KOPT-K1 (cell line): ENCODE measurements around the gene TSPAN31.
"Not testable (repeated sequence)": the region's sequence is repeated elsewhere in the genome, so short reads cannot be mapped to it uniquely, and the experiment has no call there.

ENCODE experiments used
- H3K27ac ChIP-seq: fragments of 200-600 bp; sonication (generic); 2 replicates; pipeline ENCODE4 v1.5.1; 2016; ENCODE audit warnings: antibody characterized with exemption, mild to moderate bottlenecking, low read depth, low read length; ENCODE audit not compliant: poor library complexity, severe bottlenecking
- H3K36me3 ChIP-seq: fragments of 200-600 bp; sonication (generic); 2 replicates; pipeline ENCODE4 v1.5.1; 2017; ENCODE audit warnings: antibody characterized with exemption, mild to moderate bottlenecking, low read length, moderate library complexity; ENCODE audit not compliant: insufficient read depth
- H3K9me3 ChIP-seq: fragments of 200-600 bp; sonication (generic); 2 replicates; pipeline ENCODE4 v1.5.1; 2017; ENCODE audit warnings: antibody characterized with exemption, low read length, mild to moderate bottlenecking; ENCODE audit not compliant: insufficient read depth, poor library complexity, severe bottlenecking

Gene TSPAN31

DNA sequence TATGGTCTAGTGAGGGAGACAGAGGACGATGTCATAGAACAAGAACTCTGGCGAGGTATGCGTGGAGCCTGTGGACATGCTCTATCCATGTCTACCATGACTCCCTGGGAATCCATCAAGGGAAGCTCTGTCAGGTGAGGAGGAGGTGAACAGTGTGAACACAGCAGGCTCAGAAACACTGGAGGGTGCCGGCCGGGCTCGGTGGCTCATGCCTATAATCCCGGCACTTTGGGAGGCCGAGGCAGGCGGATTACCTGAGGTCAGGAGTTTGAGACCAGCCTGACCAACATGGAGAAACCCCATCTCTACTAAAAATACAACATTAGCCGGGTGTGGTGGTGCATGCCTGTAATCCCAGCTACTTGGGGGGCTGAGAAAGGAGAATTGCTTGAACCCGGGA lies 29.8 kb downstream of the TSPAN31 start:
- not testable (repeated sequence) for H3K27ac ChIP-seq, H3K9me3 ChIP-seq
- peaks cover 14% of the 10 kb centered on the region; the same call in 1 of the 2 replicates for H3K36me3 ChIP-seq

DNA sequence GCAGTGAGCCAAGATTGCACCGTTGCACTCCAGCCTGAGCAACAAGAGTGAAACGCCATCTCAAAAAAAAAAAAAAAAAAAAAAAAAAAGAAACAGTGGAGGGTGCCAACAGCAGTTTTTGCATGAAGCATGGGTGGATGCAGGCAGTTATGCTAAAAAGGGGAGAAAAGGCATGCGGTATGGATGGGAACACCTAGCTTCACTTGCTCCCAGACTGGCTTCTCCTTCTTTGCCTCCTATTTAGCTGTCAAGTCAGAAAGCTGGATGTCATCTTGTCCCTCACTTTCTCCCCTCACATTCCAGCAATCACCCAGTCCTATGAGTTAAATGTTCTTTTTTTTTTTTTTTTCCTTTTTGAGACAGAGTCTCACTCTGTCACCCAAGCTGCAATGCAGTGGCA lies 30.2 kb downstream of the TSPAN31 start:
- H3K9me3 ChIP-seq: no peaks in the 10 kb centered on the region
- H3K36me3 ChIP-seq: peaks cover 10% of the 10 kb centered on the region; the same call in 1 of the 2 replicates
- H3K27ac ChIP-seq: no peak overlapping the region

DNA sequence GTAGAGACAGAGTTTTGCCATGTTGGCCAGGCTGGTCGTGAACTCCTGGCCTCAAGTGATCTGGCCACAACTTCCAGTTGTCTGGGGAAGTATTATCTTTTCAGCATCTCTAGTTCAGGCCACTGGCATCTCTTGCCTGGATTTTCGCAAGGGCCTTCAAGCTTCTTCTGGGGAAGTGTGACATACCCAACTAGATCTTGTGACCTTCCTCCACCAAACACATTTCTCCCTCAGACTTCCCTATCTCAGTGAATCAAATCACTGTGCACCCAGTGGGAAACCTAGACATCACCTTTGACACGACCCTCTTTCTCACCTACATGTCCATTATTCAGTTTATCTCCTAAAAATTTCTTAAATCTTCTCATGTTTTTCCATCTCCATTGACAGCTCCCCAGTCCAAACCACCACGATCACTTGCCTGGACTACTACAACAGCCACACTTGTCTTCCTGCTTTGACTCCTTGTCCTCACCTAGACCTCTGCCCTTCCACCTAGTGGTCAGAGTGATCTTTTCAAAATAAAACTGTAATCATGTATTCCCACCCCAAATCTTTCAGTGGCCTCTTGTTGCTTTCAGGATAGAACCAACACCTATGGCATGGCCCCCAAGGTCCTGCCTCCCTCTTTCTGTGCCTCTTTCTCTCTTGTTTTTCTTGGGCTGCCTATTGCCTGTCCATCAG lies 30.9 kb downstream of the TSPAN31 start:
- H3K36me3 ChIP-seq: peaks cover 3% of the 10 kb centered on the region; the same call in 1 of the 2 replicates
- no peak overlapping the region for H3K27ac ChIP-seq
- H3K9me3 ChIP-seq: no peaks in the 10 kb centered on the region

DNA sequence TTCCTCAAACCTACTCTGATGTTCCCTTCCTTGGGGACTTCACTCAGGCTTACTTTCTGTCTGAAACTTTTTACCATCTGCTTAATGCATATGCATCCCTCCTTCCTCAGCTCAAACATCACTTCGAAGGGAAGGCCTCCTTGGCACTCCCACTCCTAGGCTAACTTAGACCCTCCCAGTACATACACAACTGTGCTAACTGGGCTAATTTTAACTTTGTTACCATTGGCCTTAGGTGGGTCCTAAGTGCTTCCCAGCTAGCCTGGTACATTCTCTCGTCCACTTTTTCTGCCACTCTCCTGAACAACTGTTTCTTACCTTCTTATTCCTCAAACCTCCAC lies 31.4 kb downstream of the TSPAN31 start:
- no peak overlapping the region for H3K27ac ChIP-seq

DNA sequence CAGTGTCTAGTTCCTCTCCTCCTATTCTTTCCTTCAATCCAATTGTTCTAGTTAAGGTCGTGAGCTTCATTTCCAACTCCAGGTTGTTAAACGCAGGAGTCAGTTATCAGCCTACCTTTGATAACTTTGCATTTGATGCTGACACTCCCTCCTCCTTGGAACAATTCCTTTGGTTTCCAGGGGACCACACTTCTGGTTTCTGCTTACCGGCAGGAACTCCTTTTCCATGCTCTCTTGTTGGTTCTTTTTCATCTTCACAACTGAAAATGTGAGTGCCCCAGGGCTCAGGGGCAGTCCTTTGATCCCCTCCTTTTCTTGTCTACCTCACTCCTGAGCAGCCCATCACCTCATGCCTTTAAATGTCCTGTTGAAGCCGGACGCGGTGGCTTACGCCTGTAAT lies 32.5 kb downstream of the TSPAN31 start:
- H3K27ac ChIP-seq: no peak overlapping the region
- no peaks in the 10 kb centered on the region for H3K36me3 ChIP-seq
- no peaks in the 10 kb centered on the region for H3K9me3 ChIP-seq

More for the DNA sequence above, 31.4 kb downstream of the TSPAN31 start:
- Histone ChIP-seq H3K9me3 (no peaks in the 10 kb centered on the region), H3K36me3 (no peaks in the 10 kb centered on the region)

DNA sequence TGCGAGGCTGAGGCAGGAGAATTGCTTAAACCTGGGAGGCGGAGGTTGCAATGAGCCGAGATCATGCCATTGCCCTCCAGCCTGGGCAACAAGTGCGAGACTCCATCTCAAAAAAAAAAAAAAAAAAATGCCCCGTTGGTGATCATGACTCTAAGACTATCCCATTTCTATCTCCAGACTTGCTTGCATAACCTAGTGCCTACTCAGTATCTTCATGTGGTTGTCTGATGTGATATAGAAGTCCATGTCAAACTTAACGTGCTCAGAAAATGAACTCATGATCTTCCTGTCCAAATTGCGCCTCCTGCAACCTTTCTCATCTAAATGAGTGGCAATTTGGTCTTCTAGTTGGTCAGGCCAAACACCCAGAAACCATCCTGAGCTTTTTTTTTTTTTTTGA lies 33.1 kb downstream of the TSPAN31 start:
- Histone ChIP-seq H3K9me3 (no peaks in the 10 kb centered on the region), H3K36me3 (no peaks in the 10 kb centered on the region), H3K27ac (no peak overlapping the region)

DNA sequence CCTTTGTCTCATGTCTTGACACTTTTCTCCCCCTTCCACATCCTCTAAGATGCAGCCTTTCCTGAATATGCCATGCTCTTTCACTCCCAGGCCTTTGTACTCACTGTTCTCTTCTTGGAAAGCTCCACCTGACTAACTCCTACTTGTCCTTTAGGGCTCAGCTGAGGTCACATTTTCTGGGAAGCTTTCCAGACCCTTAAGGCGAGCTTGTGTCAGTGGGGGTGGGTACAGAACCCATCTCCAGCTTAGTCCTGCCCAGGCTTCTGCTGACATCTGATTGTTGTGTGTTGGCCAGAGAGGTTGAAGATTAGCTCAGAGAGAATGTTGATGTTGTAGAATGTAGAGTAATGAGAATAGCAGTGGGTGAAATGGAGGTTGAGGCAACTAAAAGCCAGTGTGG lies 34.9 kb downstream of the TSPAN31 start:
- Histone ChIP-seq H3K27ac (no peak overlapping the region), H3K36me3 (peaks cover 9% of the 10 kb centered on the region), H3K9me3 (no peaks in the 10 kb centered on the region)

DNA sequence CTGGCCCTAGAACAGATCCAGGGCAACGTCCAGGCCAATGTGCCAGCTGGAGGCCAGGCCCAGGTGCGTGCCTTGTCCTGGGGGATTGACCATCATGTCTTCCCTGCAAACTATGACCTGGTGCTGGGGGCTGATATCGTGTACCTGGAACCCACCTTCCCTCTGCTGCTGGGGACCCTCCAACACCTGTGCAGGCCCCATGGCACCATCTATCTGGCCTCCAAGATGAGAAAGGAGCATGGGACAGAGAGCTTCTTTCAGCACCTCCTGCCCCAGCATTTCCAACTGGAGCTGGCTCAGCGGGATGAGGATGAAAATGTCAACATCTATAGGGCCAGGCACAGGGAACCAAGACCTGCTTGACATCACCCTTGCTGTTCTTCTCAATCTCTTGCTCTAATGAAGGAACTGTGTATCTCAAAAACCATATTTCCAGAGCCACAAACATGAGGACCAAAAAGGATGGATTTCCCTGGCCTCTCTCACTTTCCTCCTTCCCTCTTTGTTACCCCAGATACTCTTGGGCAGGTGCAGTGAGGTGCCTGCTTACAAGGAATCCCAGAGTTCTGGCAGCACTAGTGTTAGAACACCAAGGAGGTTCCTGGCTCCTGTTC lies 35.6 kb downstream of the TSPAN31 start:
- Histone ChIP-seq H3K36me3 (peaks cover 15% of the 10 kb centered on the region), H3K27ac (peak overlapping the region; percentile 72), H3K9me3 (no peaks in the 10 kb centered on the region)

DNA sequence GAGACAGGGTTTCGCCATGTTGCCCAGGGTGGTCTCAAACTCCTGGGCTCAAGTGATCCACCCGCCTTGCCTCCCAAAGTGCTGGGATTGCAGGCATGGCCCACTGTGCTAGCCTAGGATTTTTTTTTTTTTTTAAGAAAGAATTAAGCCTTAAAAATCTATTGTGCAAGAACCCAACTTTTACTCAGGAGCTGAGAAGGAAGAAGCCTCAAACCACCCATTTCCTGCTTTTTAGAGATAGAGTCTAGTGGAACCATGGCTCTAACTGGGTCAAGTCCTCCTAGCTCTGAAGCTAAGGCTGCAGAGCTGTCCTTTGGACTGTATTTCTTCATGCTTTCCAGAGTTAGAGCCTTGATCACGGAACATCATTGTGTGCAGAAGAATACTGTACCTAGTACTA lies 36.4 kb downstream of the TSPAN31 start:
- H3K27ac ChIP-seq: peak overlapping the region; percentile 72
- H3K36me3 ChIP-seq: peaks cover 23% of the 10 kb centered on the region
- no peaks in the 10 kb centered on the region for H3K9me3 ChIP-seq

DNA sequence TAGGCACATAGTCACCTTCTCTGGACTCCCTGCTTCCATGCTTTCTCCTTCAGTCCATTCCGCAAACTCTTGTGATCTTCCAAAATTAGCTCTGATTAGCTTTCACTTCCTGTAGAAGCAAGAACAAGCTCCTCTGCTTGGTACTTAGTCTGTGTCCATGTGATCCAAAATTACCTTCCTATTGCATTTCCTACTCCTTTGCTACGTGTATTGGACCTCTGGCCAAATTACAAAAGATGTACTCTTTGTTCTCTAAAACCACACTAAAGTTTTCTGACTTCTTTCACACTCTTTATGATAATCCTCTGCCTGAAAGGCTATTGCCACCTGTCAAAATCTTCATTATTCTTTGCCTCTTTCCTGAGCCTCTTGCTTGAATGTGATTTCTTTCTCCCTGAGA lies 37.0 kb downstream of the TSPAN31 start:
- H3K27ac ChIP-seq: peak overlapping the region; percentile 72
- H3K36me3 ChIP-seq: peaks cover 29% of the 10 kb centered on the region
- no peaks in the 10 kb centered on the region for H3K9me3 ChIP-seq

DNA sequence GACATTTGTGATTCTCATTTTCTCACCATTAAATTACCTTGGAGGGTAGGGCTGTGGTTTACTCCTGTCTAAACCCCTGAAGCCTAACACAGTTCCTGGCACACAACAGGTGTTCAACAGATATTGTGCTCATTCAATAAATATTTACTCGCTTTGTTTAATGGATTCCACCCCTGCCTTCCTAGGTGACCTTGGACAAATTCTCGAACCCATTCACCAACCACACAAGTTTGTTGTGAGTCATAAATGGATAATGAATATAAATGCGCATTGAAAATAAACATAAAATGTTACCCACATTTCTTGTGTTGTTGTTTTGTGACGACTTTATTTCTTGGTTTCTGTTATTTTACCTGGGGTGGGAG lies 37.4 kb downstream of the TSPAN31 start:
- peaks cover 33% of the 10 kb centered on the region for H3K36me3 ChIP-seq
- no peaks in the 10 kb centered on the region for H3K9me3 ChIP-seq
- H3K27ac ChIP-seq: peak overlapping the region; percentile 72

DNA sequence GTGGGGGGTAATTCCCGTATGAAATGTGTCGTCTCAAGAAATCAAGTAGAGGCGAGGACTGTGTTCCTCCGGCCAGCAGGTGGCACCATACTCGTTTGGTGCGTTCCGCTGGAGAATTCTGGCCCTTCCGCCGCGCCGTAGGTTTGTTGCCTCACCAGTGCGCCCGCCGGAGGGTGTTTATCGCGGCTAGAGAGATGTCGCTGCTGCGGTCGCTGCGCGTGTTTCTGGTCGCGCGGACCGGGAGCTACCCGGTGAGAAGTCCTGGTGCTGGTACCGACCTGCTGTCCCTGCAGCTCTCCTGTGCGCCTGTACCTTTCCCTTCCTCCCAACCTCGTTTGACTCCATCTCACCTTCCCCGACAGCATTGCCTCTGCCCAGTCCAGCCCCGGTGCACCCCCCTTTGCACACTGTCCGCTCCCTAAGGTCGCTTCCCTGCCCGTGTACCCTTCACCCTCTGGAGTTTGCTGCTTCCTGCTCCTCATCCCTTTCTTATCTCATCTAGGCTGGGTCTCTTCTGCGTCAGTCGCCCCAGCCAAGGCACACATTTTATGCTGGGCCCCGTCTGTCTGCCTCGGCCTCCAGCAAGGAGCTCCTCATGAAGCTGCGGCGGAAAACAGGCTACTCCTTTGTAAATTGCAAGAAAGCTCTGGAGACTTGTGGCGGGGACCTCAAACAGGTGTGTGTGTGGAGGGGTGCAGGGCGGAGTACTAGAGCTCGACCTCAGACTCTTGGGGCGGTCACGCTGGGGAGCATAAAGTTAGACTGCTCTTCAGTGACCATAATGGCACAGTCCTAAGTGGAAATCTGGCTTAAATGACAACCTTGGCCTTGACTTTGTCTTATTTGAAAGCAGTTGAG lies 38.0 kb downstream of the TSPAN31 start, which contains the start of gene TSFM:
TSS of gene TSFM (plus strand) at position 180 of the 858 bp plus-strand sequence. CDS start at position 195, 15 bp downstream.
- H3K27ac ChIP-seq: peak within 1 kb of the TSS; percentile 72
- no peaks in the 10 kb centered on the region for H3K9me3 ChIP-seq
- H3K36me3 ChIP-seq: peaks cover 39% of the 10 kb centered on the region

DNA sequence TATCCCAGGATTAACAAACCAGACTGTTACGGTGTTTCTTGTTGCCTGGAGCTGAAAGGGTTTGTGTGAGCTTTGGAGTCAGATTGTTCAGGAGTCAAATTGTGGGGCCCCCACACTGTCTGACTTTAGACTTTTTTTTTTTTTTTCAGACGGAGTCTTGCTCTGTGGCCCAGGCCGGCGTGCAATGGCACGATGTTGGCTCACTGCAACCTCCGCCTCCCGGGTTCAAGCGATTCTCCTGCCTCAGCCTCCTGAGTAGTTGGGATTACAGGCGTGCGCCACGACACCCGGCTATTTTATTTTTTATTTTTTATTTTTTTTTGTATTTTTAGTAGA lies 38.6 kb downstream of the TSPAN31 start:
- H3K27ac ChIP-seq: peak overlapping the region; percentile 72
- no peaks in the 10 kb centered on the region for H3K9me3 ChIP-seq
- H3K36me3 ChIP-seq: peaks cover 45% of the 10 kb centered on the region

DNA sequence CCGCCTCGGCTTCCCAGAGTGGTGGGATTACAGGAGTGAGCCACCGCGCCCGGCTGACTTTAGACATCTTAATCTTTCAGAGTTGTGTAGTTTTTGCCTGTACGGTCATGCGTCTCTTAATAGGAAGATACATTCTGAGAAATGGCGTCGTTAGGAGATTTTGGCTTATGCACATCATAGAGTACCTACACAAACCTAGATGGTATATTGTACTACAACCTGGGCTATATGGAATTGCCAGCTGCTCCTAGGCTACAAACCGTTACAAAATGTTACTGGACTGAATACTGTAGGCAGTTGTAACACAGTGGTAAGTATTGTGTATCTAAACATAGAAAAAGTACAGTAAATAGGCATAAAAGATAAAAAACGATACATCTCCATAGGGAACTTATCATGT lies 39.0 kb downstream of the TSPAN31 start:
- Histone ChIP-seq H3K27ac (no peak overlapping the region), H3K36me3 (peaks cover 49% of the 10 kb centered on the region), H3K9me3 (no peaks in the 10 kb centered on the region)

DNA sequence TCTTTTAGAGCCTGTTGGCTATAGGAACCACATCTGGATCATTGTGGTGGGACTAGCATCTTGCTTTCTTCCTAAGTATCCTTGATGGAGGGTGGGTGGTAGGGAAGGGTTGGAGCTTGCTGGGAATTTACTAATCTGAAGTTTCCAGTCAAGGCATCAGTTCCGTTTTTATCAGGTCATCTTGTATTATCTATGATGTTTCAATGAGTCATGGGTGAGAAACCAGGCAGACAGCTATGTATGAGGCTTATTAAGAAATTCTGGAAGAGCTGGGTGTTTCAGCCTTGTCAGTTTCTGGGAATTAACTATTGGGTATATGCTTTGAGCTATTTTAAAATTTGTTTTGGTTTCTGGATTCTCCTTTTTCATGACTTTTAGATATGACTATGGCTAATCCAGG lies 49.1 kb downstream of the TSPAN31 start:
- Histone ChIP-seq H3K27ac (no peak overlapping the region), H3K9me3 (no peaks in the 10 kb centered on the region), H3K36me3 (peaks cover 95% of the 10 kb centered on the region)
